Upper lobe of left lung (tissue), 6 donors: Measurements from ENCODE around the gene PI4K2A. TPM values are rescaled to one million over a fixed set of nuclear protein-coding genes. Genes with fewer than 3 reads are reported as not detected.
A peak's percentile ranks its signal among the peaks of the same experiment; 100 is the strongest.
"Not testable (repeated sequence)": the region's sequence is repeated elsewhere in the genome, so short reads cannot be mapped to it uniquely, and the experiment has no call there.

Experiments
- ATAC-seq, 2 donors: fragments of 200-7000 bp; cut with Tn5 transposase; one replicate each; pipeline ENCODE4 v1.9.1; 2022; ENCODE audit warnings: mild to moderate bottlenecking in 2 of 2, moderate library complexity in 2 of 2; ENCODE audit not compliant: low FRiP score in 2 of 2
- DNase-seq, 2 donors: peaks; one replicate each; pipeline ENCODE4 v3.0.0-alpha.2; 2019 to 2020
- H3K27ac ChIP-seq, 4 donors: fragments of 200-600 bp; sonication (generic); one replicate each; pipeline ENCODE4 v1.5.1; 2016 to 2019
- H3K27me3 ChIP-seq, 4 donors: fragments of 200-600 bp; sonication (generic); one replicate each; pipeline ENCODE4 v1.5.1; 2017 to 2019
- H3K36me3 ChIP-seq, 4 donors: fragments of 200-600 bp; sonication (generic); one replicate each; pipeline ENCODE4 v1.5.1; 2016 to 2019
- H3K4me1 ChIP-seq, 4 donors: fragments of 200-600 bp; sonication (generic); one replicate each; pipeline ENCODE4 v1.5.1; 2018 to 2019
- H3K4me3 ChIP-seq, 4 donors: fragments of 200-600 bp; sonication (generic); one replicate each; pipeline ENCODE4 v1.5.1; 2017 to 2019; ENCODE audit warnings: mild to moderate bottlenecking in 2 of 4, moderate library complexity in 1 of 4
- H3K9me3 ChIP-seq, 4 donors: fragments of 200-600 bp; sonication (generic); one replicate each; pipeline ENCODE4 v1.5.1; 2018 to 2019
- CTCF ChIP-seq, 6 experiments: fragments of 450-650 bp in 4 of 6; fragments of 200-600 bp in 2 of 6; sonication (generic) in 2 of 6; IDR thresholded peaks; one replicate each; pipeline ENCODE4 v1.5.1; 2016 to 2019; ENCODE audit warnings: antibody characterized with exemption in 6 of 6
- EP300 ChIP-seq, 4 donors: sonication (generic); formaldehyde crosslinking; IDR thresholded peaks; one replicate each; pipeline ENCODE4 v1.5.1; 2017; ENCODE audit warnings: antibody characterized with exemption in 4 of 4, control low read depth in 2 of 4
- POLR2A ChIP-seq, 4 donors: fragments of 450-650 bp; IDR thresholded peaks; one replicate each; pipeline ENCODE4 v1.5.1; 2016 to 2017; ENCODE audit warnings: antibody characterized with exemption in 4 of 4, mild to moderate bottlenecking in 2 of 4
- POLR2AphosphoS5 ChIP-seq, 2 donors: sonication (generic); formaldehyde crosslinking; IDR thresholded peaks; one replicate each; pipeline ENCODE4 v1.5.1; 2017; ENCODE audit warnings: antibody characterized with exemption in 2 of 2
- WGBS, 2 donors: methylation state at CpG; one replicate each; pipeline ENCODE4 v1.1.5; 2017 to 2018; 5-methylcytosine and 5-hydroxymethylcytosine counted together
- total RNA-seq, 6 donors: library from RNA; depleted of rRNA in 4 of 6; stranded (reverse); fragments of >200 nt in 4 of 6; gene quantifications; one replicate each; pipeline versions ENCODE4 v1.1.0 to v1.2.1, GENCODE V29; 2016 to 2021
- donor health status: DM: no; HTN: no; CAD: no; lungs with moderate emphysema.
- donor health status: DM: no; HTN: yes; CAD: no; lungs with severe emphysema.

PI4K2A gene
- total RNA-seq, 6 donors from 2014 or later = 22.0 to 34.4 (median 28.6) TPM

GRCh38 chr10:97635577-97635976 is 4.9 kb upstream of the PI4K2A start:
- no peaks in the 10 kb centered on the region for H3K9me3 ChIP-seq
- DNase-seq (no peak), ATAC-seq (no peak)
- peaks cover 5 to 16% (median 9%) of the 10 kb centered on the region in 4 donors for H3K4me1 ChIP-seq
- TF ChIP-seq POLR2AphosphoS5 (IDR thresholded peaks at IDR 0.05) (no peak), POLR2A (IDR thresholded peaks at IDR 0.05) (no peak), CTCF (IDR thresholded peaks at IDR 0.05) (no peak), EP300 (IDR thresholded peaks at IDR 0.05) (no peak)
- H3K36me3 ChIP-seq = no peaks in the 10 kb centered on the region
- 94 to 100% methylated on average over 1 of the region's 1 CpG for WGBS, 2 donors
- no peak overlapping the region for H3K4me3 ChIP-seq
- no peak overlapping the region for H3K27ac ChIP-seq
- no peaks in the 10 kb centered on the region for H3K27me3 ChIP-seq

- not testable (repeated sequence) for H3K27ac ChIP-seq
Measured at GRCh38 chr10:97639090-97639489, 1.4 kb upstream of the PI4K2A start.

GRCh38 chr10:97640868-97641811 is 669 bp downstream of the PI4K2A start:
- ATAC-seq (peak in 1 of 2 donors; percentile 72), DNase-seq (peak in 1 of 2 donors; percentile 37)
- Histone ChIP-seq H3K9me3 (no peaks in the 10 kb centered on the region), H3K27ac (peak overlapping the region; percentile 82 to 89 (median 88)), H3K4me3 (peak overlapping the region; percentile 67 to 96 (median 83)), H3K4me1 (peaks cover 16 to 23% (median 19%) of the 10 kb centered on the region in 4 donors), H3K27me3 (no peaks in the 10 kb centered on the region), H3K36me3 (peaks cover 0 to 15% (median 8%) of the 10 kb centered on the region in 4 donors)
- TF ChIP-seq EP300 (IDR thresholded peaks at IDR 0.05) = no peak
- TF ChIP-seq CTCF (IDR thresholded peaks at IDR 0.05) = peak in 1 of 6 experiments; percentile 2
- TF ChIP-seq POLR2AphosphoS5 (IDR thresholded peaks at IDR 0.05) = peak in 1 of 2 donors; percentile 14
- TF ChIP-seq POLR2A (IDR thresholded peaks at IDR 0.05) = peak in 1 of 4 donors; percentile 9
- WGBS, 2 donors = 2 to 4% methylated on average over 29 to 39 of the region's 67 CpGs

More at GRCh38 chr10:97639090-97639489, 1.4 kb upstream of the PI4K2A start:
- not testable (repeated sequence) for H3K27me3 ChIP-seq, H3K4me3 ChIP-seq, H3K9me3 ChIP-seq, H3K36me3 ChIP-seq, ATAC-seq, DNase-seq
- H3K4me1 ChIP-seq = peaks cover 16 to 23% (median 19%) of the 10 kb centered on the region in 4 donors
- 94 to 96% methylated on average over 3 of the region's 3 CpGs for WGBS, 2 donors

GRCh38 chr10:97642471-97643159 is 2.1 kb downstream of the PI4K2A start:
- 94 to 95% methylated on average over 13 of the region's 13 CpGs for WGBS, 2 donors
- H3K9me3 ChIP-seq, ATAC-seq, H3K27me3 ChIP-seq, H3K27ac ChIP-seq: not testable (repeated sequence)
- H3K36me3 ChIP-seq = peaks cover 0 to 19% (median 8%) of the 10 kb centered on the region in 4 donors
- H3K4me1 ChIP-seq = peaks cover 20 to 27% (median 23%) of the 10 kb centered on the region in 4 donors
- peak overlapping the region in 1 of 4 donors; percentile 96 for H3K4me3 ChIP-seq
- DNase-seq = peak in 1 of 2 donors; percentile 55

GRCh38 chr10:97643441-97643985 is 3.0 kb downstream of the PI4K2A start:
- no peak for ATAC-seq
- DNase-seq = no peak
- no peak overlapping the region for H3K27ac ChIP-seq
- H3K4me1 ChIP-seq = peaks cover 22 to 34% (median 28%) of the 10 kb centered on the region in 4 donors
- peaks cover 0 to 19% (median 8%) of the 10 kb centered on the region in 4 donors for H3K36me3 ChIP-seq
- H3K27me3 ChIP-seq = no peaks in the 10 kb centered on the region
- no peak overlapping the region for H3K4me3 ChIP-seq
- TF ChIP-seq POLR2A (IDR thresholded peaks at IDR 0.05) (no peak), EP300 (IDR thresholded peaks at IDR 0.05) (no peak), POLR2AphosphoS5 (IDR thresholded peaks at IDR 0.05) (no peak), CTCF (IDR thresholded peaks at IDR 0.05) (no peak)
- H3K9me3 ChIP-seq = no peaks in the 10 kb centered on the region
- 87 to 90% methylated on average over 4 of the region's 4 CpGs for WGBS, 2 donors
